Ammon's horn (tissue), 1 donor: ENCODE data around the gene ACACA.

Experiments
- DNase-seq: peaks from one replicate; pipeline ENCODE4 v3.0.0-alpha.2; 2016; ENCODE audit warnings: low spot score

The ACACA gene

DNA sequence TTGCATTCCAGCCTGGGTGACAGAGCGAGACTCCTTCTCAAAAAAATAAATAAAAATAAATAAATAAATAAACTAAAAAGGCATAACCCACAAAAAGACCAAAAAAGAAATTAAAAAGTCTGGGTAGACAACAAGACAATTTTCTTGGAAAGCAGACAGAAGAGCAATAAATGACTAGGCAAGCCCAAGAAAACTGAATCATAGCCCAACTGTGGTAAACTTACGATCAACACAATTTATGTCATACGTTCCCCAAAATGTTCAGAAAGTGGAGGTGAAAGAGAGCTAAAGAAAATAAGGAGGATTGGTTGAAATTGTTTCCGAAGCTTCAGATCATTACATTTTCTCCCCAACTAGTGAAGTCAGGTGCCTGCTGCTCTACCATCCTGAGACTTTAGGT lies 62.1 kb downstream of the ACACA start:
- DNase-seq, result no peak

DNA sequence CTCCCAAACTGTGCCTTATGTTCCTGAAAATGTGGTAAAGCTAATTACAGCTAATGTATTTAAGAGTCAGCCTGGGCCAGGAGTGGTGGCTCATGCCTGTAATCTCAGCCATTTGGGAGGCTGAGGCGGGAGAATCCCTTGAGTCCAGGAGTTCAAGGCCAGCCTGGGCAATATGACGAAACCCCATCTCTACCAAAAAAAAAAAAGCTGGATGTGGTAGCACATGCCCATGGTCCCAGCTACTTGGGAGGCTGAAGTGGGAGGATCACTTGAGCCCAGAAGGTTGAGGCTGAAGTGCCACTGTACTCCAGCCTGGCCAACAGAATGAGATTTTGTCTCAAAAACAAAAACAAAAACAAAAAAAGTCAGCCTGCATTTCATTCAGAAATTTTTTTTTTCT lies 64.0 kb downstream of the ACACA start:
- no peak for DNase-seq

DNA sequence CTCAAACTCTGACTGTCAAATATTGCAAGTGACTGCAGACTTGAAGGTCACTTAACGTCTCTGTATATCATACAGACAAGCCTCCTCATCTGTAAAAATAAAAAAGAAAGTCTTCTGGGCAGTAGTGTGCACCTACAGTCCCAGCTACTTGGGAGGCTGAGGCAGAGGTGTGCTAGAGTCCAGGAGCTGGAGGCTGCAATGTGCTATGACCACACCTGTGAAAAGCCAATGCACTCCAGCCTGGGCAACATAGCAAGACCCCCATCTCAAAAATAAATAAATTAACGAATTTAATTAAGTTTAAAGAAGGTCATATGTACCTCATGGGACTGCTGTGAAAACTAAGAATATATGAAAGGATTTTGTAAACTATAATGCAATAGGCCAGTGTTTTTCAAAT lies 65.8 kb downstream of the ACACA start:
- no peak for DNase-seq

DNA sequence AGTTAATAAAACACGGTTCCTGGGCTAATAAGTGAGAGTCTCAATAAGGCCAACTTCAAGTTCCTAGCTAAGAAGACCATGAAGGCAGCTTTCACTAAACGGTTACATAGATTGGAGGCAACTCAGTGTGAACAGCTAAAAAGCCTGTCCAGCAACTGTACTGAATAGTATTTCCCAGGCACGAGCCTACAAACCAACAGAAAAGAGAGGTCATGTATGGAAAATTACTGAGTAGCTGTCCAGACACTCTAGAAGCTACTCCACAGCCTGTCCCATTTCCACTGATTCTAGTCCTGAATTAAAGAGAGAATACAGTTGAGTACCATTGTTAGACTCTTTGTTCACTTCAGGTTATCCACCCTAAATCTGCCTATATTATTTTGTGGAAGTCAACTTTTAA lies 67.3 kb downstream of the ACACA start:
- DNase-seq, result no peak

DNA sequence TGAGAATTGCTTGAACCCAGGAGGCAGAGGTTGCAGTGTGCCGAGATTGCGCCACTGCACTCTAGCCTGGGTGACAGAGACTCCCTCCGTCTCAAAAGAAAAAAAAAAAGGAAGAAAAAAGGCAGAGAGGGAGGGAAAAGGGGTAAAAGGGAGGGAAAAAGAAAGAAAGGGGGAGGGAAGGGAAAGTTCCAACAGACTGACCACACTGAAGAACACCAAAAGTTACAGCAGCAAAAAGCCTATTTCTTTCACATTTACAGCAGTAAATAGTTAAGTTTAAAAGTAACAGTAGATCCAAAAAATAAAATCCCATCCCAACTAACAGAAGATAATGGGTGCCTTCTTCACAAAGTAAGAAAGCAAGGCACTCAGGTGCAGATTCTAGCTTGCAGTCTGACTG lies 67.8 kb downstream of the ACACA start:
- no peak for DNase-seq

DNA sequence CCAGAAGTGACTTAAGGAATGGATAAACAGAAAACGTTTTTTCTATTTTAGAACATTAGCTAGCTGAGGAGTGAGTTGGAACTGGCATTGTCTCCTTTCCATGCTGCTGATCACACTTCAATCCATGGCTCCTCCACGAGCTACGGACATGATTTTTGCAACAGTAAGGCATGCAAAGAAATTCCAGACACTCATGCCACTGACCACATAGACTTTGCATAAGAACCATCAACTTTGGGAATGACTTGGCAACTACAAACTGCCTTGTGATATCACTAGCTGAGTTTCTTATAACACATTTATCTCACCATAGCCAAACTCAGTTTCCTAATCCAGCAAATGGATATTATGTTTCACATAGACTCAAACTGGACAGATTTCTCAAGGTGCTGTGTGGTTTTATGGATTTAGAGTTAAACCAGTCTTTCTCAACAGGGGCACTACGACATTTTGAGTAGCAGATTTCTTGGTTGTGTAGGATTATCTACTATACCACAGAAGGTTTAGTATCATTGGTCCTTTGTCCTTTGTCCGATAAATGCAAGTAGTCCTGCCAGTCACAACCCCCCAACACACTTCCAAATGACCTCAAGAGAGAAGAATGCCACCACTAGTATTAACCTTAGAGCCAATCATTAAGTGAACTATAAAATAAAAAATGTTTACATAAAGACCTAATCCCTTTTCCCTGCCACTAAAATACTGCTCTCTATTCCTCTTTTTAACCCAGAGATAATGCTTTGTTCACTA lies 79.1 kb downstream of the ACACA start:
- DNase-seq, result no peak

DNA sequence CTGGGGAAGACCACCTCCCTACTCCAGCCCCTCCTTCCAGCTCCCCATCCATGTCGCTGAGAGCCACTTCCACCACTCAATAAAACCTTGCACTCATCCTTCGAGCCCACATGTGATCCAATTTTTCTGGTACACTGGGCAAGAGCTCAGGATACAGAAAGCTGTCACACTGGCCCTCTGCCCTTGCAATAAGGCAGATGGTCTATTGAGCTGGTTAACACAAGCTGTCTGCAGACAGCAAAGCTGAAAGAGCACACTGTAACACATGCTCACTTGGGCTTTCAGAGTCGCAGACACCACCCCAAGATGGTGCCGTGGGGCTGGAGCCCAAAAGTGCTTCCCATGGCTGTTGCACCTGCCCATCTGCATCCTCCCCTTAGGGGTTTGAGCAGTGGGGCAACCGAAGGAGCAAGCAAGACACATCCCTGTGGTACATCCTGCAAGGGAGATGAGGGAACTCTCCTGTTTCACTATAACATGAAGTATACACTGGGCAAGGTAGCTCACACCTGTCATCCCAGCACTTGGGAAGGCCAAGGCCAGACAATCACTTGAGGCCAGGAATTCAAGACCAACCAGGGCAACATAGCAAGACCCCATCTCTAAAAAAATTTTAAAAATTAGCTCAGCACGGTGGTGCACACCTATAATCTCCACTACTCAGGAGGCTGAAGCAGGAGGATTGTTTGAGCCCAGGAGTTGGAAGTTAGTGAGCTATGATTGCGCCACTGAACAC lies 83.6 kb downstream of the ACACA start:
- DNase-seq, result peak; percentile 34

DNA sequence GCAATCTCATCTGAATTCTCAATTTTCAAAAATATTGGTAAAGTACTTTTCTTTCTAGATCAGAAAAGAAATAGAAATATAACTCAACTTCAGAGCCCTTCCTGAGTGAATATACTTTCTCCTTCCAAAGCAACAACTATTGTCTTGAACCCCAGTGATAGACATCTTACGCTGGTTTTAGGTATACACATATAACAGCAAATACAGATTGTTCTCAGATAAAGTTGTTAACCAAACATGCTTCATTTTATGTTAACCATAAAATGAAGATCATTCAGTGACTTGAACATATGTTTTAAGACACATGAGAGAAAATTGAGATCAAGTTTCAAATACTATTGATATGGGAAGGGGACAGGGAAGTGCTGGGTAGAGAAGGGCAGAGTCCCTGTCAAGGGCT lies 84.5 kb downstream of the ACACA start:
- no peak for DNase-seq

DNA sequence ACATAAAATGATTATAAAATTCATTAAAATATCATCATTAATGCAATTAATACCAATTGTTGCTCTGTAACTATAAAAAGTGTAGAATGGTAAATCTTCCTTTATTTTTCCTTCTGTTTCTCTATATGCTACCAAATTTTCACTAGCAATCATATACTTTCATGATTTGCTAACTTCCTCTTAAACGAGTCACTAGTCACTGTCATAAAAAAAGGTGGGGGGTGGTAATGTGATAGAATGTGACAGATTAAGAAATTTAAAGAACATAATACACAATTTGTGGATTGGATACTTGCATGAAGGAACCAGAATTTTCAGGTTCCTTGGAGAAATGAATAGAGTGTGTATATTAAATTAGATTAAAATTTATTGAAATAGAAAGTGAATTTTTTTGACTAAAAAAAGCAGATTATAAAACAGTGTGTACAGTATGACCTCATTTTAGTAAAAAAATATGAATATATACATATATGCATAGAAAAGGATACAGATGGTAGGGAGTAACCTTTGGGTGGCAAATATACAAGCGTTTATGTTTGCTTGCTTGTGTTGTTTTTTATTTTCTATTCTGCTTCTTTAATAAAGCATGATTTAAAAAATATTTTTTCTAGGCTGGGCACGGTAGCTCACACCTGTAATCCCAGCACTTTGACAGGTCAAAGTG lies 87.6 kb downstream of the ACACA start:
- DNase-seq, result no peak

DNA sequence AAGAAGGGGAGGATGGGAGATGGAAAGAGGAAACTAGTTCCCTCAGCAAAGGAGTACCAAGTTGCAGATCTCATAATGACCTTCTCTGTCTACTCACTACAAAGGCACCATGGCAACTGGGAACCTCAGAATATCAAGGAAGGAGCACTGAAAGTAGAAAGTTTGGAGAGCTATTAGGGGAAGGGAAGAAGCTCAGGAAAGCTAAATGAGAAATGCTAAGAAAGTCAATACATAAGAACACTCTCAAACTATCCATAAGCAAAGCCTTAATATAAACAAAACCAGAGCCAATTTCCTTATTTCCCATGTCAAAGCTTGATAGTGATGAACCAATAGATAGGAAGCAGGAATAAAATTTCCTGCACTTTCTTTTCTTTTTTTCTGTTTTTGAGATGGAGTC lies 88.8 kb downstream of the ACACA start:
- DNase-seq, result no peak

DNA sequence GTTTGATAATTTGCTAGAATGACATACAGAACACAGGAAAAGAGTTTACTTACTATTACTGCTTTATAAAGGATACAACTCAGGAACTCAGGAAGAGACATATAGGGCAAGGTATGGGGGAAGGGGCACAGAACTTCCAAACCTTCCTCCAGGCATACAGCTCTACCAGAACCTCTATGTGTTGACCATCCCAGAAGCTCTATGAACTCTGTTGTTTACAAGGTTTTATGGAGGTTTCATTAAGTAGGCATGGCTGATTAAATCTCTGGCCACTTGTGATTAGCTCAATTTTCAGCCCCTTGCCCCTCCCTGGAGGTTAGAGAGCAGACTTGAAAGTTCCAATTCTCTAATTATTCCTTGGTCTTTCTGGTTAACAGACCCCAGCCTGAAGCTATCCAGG lies 91.0 kb downstream of the ACACA start:
- no peak for DNase-seq

DNA sequence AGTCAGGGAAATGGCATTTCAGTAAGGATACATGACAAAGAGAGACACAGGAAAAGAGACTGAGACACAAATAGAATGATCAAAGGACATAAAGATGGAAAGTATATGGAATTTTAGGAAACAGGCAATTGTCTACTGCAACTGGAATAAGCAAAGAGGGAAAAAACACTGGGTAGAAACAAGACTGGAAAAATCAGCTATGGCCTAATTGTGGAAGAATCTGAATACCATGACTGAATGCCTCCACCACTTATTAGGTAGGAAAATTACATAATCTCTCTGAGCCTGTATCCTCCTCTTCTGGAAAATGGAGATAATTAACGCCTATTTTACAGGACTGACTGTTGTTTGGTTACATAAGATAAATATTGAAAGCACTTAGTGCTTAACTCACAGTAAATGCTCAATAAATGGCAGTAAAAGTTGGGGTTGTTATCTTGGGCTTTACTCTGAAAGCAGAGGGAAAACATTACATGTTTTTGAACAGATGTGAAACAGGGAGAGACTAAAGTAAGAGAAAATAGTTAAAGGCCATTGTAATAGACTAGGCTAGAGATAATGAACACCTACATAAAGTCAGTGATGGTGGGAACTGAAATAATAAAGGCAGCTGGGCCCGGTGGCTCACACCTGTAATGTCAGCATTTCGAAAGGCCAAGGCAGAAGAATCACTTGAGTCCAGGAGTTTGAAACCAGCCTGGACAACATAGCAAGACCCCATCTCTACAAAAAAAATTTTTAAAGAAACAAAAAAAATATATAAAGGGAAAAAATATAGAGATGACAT lies 94.3 kb downstream of the ACACA start:
- DNase-seq, result no peak

DNA sequence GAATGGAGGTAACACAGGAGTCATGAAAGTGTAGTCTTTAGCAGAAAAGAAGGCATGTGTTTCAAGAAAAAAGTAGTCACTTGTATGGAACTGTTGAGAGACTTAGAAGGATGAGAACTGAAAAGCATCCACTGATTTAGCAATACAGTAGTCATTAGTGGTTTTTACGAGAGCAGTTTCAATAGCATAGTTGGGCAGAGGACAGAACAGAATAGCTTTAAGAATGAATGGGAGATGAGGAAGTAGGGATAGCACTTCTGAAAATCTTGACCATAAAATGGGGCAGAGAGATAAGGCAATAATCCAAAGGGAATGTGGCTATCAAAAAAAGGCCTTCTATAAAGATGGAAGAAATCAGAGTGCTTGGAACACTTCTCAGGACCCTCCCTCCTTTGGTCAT lies 95.7 kb downstream of the ACACA start:
- DNase-seq, result no peak

DNA sequence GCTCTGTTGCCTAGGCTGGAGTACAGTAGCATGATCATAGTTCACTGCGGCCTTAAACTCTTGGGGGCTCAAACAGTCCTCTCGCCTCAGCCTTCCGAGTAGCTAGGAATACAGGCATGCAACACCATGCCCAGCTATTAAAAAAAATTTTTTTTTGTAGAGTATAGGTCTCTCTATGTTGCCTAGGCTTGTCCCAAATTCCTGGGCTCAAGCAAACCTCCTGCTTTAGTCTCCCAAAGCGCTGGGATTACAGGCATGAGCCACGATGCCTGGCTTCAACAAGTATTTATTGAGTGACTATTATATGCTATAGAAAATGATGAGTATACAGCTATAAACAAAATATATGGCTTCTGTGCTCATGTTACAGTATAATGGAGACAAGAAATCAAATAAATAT lies 97.6 kb downstream of the ACACA start:
- DNase-seq, result no peak

DNA sequence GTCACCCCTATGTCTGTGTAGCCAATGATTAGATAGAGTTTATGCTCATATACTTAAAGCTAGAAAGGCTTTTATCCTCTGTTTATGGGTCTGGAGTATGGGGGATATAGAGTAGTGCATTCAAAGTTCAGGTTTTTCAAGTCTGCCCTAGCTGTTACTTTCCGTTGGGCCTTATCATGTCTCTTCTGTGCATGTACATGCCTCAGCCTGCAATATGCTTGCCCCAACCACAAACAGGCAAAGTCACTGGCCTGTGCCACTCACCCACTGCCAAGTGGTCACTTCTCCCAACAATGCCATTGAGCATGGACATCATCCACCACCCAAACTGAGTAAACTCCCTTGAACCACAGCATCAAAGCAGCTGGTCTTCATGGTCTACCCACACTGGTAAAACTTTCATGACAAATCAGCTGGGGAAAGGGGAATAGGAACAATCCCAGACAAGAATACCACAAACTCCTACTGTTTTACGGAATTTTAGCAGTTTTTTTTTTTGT lies 101.2 kb downstream of the ACACA start:
- no peak for DNase-seq

DNA sequence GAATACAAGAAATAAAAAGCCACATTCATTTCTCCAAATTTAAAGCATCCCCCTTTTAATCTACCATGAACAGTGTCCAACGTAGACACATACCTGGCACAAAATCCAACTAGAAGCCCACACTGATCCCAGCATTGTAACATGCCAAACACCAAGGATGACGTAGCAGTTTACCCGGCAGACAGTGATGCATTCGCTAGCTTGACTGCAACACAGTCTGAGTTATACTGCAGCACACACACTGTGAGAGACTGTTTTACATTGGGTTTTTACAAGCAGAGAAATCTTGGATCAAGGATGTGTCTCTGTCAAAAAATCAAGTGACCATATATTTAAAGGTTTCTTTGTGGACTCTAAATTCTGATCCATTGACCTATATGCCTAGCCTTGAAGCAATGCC lies 105.3 kb downstream of the ACACA start:
- DNase-seq, result peak; percentile 74

DNA sequence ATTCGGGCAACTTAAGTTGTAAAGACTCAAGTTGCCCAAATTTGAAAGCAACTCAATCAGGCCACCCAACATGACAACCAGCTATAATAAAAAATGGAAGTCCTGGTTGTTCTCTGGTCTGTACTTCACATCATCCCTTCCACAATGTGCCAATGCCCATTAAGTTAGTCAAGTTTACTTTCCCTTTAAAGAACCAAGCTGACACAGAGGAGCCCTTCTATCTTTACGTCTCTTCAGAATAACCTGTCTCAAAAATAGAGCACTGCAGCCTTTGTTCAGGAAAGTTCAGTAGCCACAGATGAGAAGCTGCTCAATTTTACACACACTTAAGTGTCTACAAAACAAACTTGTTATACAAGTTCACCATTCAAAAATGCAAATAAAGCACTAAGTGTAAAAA lies 106.0 kb downstream of the ACACA start:
- DNase-seq, result no peak

DNA sequence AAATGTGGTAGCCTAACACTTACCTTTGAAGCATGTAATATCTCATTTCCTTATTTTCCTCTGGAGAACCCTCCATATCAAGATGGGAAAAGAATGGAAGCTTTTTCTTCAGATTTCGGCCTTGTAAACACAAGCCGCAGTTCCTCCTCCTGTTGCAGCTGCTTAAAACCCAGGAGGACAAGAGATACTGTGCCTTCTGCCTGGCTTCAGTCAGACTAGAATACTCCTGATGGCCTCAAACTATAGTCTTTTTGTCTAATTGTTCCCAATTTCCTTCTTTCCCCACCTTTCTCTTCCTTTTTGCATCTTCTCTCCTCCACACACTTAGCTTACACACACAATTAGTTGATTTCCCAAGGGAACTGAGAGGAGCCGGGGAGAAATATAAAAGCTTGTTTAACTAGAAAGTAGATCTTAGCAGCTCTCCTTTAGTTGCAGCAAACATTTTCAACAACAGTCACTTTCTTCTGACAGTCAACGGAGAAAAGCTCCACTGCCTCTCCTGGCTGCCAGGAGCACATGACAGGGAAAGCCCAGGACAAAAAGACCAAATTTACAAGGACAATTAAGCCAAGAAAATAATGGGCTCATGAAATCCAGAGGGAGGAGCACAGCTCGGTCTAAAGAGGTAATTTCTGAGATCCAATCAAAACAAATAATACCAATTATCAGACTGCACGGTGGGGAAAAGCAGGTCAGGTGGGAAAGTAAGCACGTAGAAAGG lies 107.2 kb downstream of the ACACA start:
- DNase-seq, result peak; percentile 63

DNA sequence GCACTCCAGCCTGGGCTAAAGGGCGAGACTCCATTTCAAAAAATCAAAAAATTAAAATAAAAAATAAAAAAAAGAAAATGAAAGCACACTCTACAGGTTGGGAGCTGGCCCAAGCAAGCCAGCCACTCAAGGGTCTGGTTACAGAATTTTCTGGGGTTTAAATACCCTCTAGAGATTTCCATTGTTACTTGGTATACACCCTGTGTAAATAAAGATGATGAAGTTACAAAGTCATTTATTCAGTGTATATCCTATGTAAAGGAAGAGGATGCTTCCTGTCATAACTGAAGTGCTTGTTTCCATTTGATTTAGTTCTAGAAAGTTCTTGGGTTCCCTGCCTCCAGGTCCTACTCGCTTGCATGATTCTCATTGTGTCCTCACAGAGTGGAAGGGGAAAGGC lies 110.7 kb downstream of the ACACA start:
- no peak for DNase-seq

DNA sequence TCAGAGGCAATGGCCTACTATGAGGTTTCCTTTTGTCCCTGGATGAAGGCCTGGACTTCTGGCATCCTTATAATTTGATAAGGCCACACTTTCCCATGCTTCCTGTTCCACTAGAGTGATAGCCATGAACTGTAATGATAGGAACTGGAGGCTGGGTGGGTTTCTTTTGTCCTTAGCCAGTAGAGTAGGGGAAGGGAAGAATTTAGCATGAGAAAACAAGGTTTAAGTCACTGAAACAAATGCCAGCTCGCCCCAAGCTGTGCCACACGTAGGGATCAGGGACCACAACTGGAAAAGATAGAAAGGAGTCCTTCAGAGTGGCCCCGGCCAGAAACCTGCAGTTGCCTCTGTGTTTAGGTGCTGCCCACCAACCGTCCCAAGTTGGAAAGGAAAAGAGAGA lies 111.7 kb downstream of the ACACA start:
- DNase-seq, result no peak

DNA sequence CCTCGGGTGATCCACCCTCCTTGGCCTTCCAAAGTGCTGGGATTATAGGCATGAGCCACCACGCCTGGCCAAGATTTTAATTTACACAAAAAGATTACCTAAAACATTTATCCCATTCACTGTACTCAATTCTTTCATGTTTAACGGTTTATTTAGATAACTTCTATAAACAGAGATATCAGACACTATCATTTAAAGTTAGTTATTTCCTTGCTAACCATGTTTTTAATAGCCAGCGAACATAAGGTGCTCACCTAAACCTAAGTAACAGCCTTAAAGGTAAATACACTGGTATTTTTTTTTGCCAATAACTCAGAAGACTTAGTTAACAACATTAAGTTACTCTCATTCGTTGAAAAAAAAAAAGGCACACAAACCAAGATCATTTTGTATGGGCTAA lies 112.9 kb downstream of the ACACA start:
- no peak for DNase-seq
